ENCODE measurements around the gene TRDMT1. TPM values are rescaled to one million over a fixed set of nuclear protein-coding genes. Genes with fewer than 3 reads are reported as not detected.

The TRDMT1 gene
- total RNA-seq, 2 donors from 2014 or later, result 8.1 to 13.0 TPM

GRCh38 chr10:17226891-17227303, 25.4 kb upstream of the TRDMT1 start:
- Histone ChIP-seq H3K27ac (ENCODE audit: low read depth, low read length) (no peak overlapping the region), H3K9ac (ENCODE audit: extremely low read depth, low read length, poor library complexity, severe bottlenecking) (no peak overlapping the region), H3K36me3 (ENCODE audit: control insufficient read depth, insufficient read depth, low read length) (peaks cover 10% of the 10 kb centered on the region), H3K27me3 (ENCODE audit: control insufficient read depth, insufficient read depth, low read length, poor library complexity, severe bottlenecking) (peaks cover 34% of the 10 kb centered on the region), H3K4me1 (ENCODE audit: control insufficient read depth, insufficient read depth, low read length) (no peaks in the 10 kb centered on the region), H3K4me3 (ENCODE audit: low read length) (no peak overlapping the region), H3K9me3 (ENCODE audit: control insufficient read depth, low read length) (no peaks in the 10 kb centered on the region)
- Mint-ChIP-seq H3K27me3 (ENCODE audit: insufficient read depth) (peaks cover 70% of the 10 kb centered on the region), H3K4me1 (peaks cover 11% of the 10 kb centered on the region), H3K27ac (no peak overlapping the region), H3K36me3 (ENCODE audit: low read depth) (no peaks in the 10 kb centered on the region), H3K9me3 (no peaks in the 10 kb centered on the region), H3K4me3 (no peak overlapping the region)
- 71 to 76% methylated on average over 8 of the region's 8 CpGs for WGBS, 2 experiments (ENCODE audit: insufficient coverage in 1 of 2, insufficient read length in 1 of 2)
- no peak for TF ChIP-seq CTCF (conservative IDR thresholded peaks at IDR 0.05)
- peak; percentile 62 for DNase-seq

GRCh38 chr10:17225808-17226207, 24.3 kb upstream of the TRDMT1 start:
- no peaks in the 10 kb centered on the region for H3K9me3 Mint-ChIP-seq
- WGBS, 2 experiments (ENCODE audit: insufficient coverage in 1 of 2, insufficient read length in 1 of 2), result 86 to 95% methylated on average over 2 to 4 of the region's 4 CpGs
- Histone ChIP-seq H3K4me1 (ENCODE audit: control insufficient read depth, insufficient read depth, low read length) (no peaks in the 10 kb centered on the region), H3K27me3 (ENCODE audit: control insufficient read depth, insufficient read depth, low read length, poor library complexity, severe bottlenecking) (peaks cover 34% of the 10 kb centered on the region), H3K27ac (ENCODE audit: low read depth, low read length) (no peak overlapping the region), H3K36me3 (ENCODE audit: control insufficient read depth, insufficient read depth, low read length) (no peaks in the 10 kb centered on the region), H3K9me3 (ENCODE audit: control insufficient read depth, low read length) (no peaks in the 10 kb centered on the region), H3K4me3 (ENCODE audit: low read length) (no peak overlapping the region), H3K9ac (ENCODE audit: extremely low read depth, low read length, poor library complexity, severe bottlenecking) (no peak overlapping the region)
- DNase-seq, result no peak
- H3K27ac Mint-ChIP-seq, result no peak overlapping the region
- peaks cover 11% of the 10 kb centered on the region for H3K4me1 Mint-ChIP-seq
- no peak for TF ChIP-seq CTCF (conservative IDR thresholded peaks at IDR 0.05)
- peaks cover 66% of the 10 kb centered on the region for H3K27me3 Mint-ChIP-seq (ENCODE audit: insufficient read depth)
- H3K4me3 Mint-ChIP-seq, result no peak overlapping the region
- no peaks in the 10 kb centered on the region for H3K36me3 Mint-ChIP-seq (ENCODE audit: low read depth)

- Mint-ChIP-seq H3K9me3 (no peaks in the 10 kb centered on the region), H3K27ac (no peak overlapping the region), H3K27me3 (ENCODE audit: insufficient read depth) (peaks cover 34% of the 10 kb centered on the region), H3K36me3 (ENCODE audit: low read depth) (no peaks in the 10 kb centered on the region), H3K4me3 (no peak overlapping the region), H3K4me1 (peaks cover 4% of the 10 kb centered on the region)
- Histone ChIP-seq H3K9ac (ENCODE audit: extremely low read depth, low read length, poor library complexity, severe bottlenecking) (no peak overlapping the region), H3K36me3 (ENCODE audit: control insufficient read depth, insufficient read depth, low read length) (no peaks in the 10 kb centered on the region), H3K9me3 (ENCODE audit: control insufficient read depth, low read length) (no peaks in the 10 kb centered on the region), H3K4me1 (ENCODE audit: control insufficient read depth, insufficient read depth, low read length) (no peaks in the 10 kb centered on the region), H3K27ac (ENCODE audit: low read depth, low read length) (no peak overlapping the region), H3K27me3 (ENCODE audit: control insufficient read depth, insufficient read depth, low read length, poor library complexity, severe bottlenecking) (peaks cover 17% of the 10 kb centered on the region), H3K4me3 (ENCODE audit: low read length) (no peak overlapping the region)
- DNase-seq, result no peak
- no peak for TF ChIP-seq CTCF (conservative IDR thresholded peaks at IDR 0.05)
- 89 to 90% methylated on average over 4 of the region's 4 CpGs for WGBS, 2 experiments (ENCODE audit: insufficient coverage in 1 of 2, insufficient read length in 1 of 2)
Measured at GRCh38 chr10:17222329-17222728, 20.9 kb upstream of the TRDMT1 start.
